ENCODE data around the gene RNU7-1. TPM values are rescaled to one million over a fixed set of nuclear protein-coding genes. Genes with fewer than 3 reads are reported as not detected.
"Not testable (repeated sequence)": the region's sequence is repeated elsewhere in the genome, so short reads cannot be mapped to it uniquely, and the experiment has no call there.

The RNU7-1 gene
- total RNA-seq (2014; rRNA removed; shearing (Covaris generic)), result not detected in 2 replicates

GRCh38 chr12:6943722-6944380 lies at the start of gene RNU7-1, which contains the start of gene C12orf57:
Gene RNU7-1, plus strand, starts transcription at chr12:6943816.
Gene C12orf57, plus strand, starts transcription at chr12:6944022. Its CDS starts 100 bp downstream, at chr12:6944122.
- peak; percentile 95 for DNase-seq (ENCODE audit: low read depth)

- DNase-seq (ENCODE audit: low read depth), result no peak
These were observed 49.3 kb upstream of the RNU7-1 start for GRCh38 chr12:6894321-6894720.

GRCh38 chr12:6896846-6897435 lies 46.7 kb upstream of the RNU7-1 start:
- no peak for DNase-seq (ENCODE audit: low read depth)

- no peak for DNase-seq (ENCODE audit: low read depth)
These were observed 44.2 kb upstream of the RNU7-1 start for GRCh38 chr12:6899427-6899826.

DNA sequence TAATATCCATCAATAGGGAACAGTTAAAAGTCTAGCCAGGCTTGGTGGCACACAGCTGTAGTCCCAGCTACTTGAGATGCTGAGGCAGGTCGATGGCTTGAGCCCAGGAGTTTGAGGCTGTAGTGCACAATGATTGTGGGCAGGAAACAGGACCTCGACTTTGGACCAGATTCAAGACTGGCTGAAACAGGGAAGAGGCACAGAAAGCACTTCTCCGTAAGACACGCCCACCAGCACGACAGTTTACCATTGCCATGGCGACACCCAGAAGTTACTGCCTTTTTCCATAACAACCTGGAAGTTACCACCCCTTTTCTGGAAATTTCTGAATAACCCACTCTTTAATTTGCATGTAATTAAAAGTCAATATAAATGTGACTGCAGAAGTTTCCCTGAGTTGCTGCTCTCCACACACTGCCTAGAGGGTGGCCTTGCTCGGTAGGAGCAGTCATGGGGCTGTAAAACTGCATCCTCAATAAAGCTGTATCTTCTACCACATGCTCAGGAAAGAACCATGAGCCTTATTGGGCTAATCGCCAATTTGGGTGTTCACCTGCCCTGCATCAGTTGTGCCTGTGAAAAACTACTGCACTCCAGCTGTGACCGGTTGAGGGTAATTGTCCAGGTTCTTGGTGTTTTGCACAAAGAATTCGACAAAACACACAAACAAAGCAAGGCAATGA lies 43.6 kb upstream of the RNU7-1 start:
- DNase-seq (ENCODE audit: low read depth), result peak; percentile 48

DNA sequence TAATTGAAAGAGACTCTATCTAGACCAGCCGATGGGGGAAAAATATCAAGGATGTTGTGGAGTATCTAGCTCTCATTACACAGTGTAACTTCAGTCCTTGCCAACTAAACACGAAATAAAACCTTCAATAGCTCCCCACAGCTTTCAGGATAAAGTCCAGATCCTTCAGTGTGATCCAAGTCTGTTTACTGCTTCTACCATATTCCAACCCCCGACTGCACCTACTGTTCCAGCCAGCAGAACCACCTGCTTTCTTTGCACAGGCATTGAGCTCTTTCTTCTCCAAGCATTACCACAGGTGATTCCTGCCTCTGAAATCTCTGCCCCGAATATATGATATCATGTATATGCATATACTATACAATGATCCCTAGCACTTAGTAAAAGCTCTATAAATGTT lies 41.2 kb upstream of the RNU7-1 start:
- no peak for DNase-seq (ENCODE audit: low read depth)

GRCh38 chr12:6903722-6904121 lies 39.9 kb upstream of the RNU7-1 start:
- no peak for DNase-seq (ENCODE audit: low read depth)

GRCh38 chr12:6904280-6905276 lies 39.0 kb upstream of the RNU7-1 start, which contains the start of gene LRRC23:
Gene LRRC23, plus strand, starts transcription at chr12:6904822. Its CDS starts 812 bp downstream, at chr12:6905634.
- peak; percentile 92 for DNase-seq (ENCODE audit: low read depth)

DNA sequence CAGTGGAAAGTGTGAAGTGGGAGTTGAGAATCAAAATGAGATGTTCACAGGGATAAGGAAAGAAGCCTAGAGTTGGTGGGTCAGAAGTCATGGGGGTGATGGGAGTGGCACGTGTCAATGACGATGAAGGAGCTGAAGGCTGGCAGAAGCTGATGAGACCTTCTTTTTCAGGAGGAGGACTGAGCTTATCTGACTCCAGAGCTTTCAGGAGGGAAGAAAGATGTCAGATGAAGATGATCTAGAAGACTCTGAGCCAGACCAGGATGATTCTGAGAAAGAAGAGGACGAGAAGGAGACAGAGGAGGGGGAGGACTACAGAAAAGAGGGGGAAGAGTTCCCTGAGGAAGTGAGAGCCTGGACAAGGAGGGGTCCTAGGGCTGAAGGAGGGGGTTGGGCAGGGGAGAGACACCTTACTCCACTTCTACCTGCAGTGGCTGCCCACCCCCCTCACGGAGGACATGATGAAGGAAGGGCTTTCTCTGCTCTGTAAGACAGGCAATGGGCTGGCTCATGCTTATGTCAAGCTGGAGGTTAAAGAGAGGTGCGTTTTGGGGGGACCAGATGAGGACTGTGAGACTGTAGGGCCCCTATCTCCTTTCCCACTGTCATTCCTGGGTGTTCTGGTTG lies 38.1 kb upstream of the RNU7-1 start:
- DNase-seq (ENCODE audit: low read depth), result no peak

GRCh38 chr12:6908141-6908540 lies 35.5 kb upstream of the RNU7-1 start:
- DNase-seq (ENCODE audit: low read depth), result not testable (repeated sequence)

DNA sequence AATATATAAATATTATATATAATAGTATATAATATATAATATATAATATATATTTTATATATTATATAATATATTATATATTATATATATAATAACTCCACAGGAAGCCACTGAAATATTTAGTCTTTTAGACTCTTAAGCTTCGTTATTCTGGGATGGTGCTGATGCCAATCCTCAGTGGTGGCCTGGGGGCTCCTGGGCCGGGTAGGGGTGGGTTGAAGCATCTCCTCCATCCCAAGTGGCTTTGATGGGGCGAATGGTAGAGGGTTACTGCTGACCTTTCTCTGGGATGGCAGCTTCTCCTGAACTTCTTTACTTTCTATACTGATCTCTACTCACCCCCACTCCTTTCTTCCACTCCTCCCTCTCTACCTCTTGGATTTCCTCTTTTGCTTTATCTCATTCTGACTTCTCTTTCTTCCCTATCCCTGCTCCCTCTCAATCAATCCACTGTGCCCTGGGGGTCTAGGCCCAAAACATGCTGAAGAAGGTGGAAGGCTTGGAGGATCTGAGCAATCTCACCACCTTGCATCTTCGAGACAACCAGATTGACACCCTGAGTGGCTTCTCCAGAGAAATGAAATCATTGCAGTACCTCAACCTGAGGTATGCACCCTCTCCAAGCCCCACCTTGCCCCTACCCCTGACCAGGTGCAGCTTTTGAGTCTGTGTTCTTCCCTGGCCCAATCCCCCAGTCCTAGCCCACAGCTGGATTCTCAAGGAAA lies 34.0 kb upstream of the RNU7-1 start:
- DNase-seq (ENCODE audit: low read depth), result no peak

- DNase-seq (ENCODE audit: low read depth), result no peak
These were observed 31.3 kb upstream of the RNU7-1 start for GRCh38 chr12:6912164-6912935.

DNA sequence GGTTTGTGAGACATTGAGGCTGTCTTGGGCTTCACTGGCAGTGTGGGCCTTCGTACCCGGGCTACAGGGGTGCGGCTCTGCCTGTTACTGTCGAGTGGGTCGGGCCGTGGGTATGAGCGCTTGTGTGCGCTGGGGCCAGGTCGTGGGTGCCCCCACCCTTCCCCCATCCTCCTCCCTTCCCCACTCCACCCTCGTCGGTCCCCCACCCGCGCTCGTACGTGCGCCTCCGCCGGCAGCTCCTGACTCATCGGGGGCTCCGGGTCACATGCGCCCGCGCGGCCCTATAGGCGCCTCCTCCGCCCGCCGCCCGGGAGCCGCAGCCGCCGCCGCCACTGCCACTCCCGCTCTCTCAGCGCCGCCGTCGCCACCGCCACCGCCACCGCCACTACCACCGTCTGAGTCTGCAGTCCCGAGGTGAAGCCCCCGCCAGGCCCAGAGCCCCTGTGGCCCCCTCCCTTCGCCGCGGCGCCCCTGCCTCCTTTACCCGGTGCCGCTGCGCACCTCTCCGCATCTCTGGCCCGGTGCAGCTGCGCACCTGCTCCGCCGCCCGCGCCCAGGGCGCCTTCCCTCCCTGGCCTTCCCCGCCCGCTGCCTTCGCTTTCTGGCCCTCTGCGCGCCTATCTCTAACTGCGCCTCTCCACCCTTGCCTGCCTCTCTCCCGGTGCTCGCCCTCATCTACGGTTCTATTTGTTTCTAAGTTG lies 29.2 kb upstream of the RNU7-1 start, which contains the start of gene ENO2:
TSS of gene ENO2 (plus strand) at position 335 of the 701 bp plus-strand sequence. CDS start 1,253 bp downstream, outside the sequence.
- peak; percentile 72 for DNase-seq (ENCODE audit: low read depth)

DNA sequence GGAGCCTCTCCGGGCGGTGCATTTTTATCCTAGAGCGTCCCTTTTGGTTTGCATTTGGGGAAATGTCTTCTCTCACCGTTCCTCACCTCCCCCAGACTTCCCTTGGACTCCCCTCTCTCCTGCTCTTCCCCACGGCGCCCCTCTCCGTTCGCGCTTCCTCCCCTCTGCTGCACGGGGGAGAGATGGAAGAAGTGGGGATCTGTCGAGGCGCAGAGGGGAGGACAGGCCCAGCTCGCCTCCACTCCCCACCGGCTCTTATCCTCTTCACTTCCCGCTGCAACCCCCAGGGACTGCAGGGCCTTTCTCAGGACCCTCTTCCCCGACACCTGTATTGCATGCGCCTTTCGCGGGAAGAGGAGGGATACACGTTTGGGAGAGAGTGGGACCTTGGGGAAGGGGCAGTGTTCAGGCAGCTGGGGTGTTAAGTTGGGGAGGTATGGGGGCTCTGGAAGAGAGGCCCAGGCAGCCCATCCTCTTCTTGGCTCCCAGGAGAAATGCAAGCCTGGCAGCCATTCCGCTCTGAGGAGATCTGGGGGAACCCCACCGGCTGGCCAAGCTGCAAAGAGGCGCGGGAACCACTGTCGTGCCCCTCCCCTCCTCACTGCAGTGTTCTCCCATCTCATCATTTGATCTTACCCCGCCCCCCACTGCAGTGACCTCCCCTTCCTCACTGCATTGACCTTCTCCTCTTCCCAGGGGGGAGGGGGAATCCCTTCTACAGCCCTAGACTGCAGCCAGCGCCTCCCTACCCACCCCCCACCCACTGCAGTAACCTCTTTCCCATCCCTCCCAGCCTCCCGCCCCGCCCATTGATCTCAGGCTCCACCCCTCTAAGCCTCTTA lies 28.4 kb upstream of the RNU7-1 start:
- peak; percentile 41 for DNase-seq (ENCODE audit: low read depth)

DNA sequence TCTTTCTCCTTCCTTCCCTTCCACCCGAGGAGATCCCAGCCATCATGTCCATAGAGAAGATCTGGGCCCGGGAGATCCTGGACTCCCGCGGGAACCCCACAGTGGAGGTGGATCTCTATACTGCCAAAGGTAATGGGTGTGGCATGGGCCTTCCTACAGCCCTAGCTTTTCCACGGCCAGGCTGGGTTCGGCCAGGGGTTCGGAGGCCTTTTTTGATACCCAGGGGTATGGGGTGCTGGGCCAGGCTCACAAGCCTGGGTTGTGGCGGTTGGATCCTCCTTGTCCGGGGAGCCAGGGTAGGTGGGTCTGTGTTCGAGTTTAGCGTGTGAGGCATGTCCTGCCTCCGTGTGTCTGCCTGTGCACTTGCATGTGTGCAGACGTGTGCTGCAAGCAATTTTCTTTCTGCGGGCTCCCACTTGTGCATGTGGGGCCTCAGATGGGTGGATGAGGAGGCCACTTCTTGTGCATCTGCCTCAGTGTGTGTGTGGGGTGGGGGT lies 27.8 kb upstream of the RNU7-1 start:
- no peak for DNase-seq (ENCODE audit: low read depth)

DNA sequence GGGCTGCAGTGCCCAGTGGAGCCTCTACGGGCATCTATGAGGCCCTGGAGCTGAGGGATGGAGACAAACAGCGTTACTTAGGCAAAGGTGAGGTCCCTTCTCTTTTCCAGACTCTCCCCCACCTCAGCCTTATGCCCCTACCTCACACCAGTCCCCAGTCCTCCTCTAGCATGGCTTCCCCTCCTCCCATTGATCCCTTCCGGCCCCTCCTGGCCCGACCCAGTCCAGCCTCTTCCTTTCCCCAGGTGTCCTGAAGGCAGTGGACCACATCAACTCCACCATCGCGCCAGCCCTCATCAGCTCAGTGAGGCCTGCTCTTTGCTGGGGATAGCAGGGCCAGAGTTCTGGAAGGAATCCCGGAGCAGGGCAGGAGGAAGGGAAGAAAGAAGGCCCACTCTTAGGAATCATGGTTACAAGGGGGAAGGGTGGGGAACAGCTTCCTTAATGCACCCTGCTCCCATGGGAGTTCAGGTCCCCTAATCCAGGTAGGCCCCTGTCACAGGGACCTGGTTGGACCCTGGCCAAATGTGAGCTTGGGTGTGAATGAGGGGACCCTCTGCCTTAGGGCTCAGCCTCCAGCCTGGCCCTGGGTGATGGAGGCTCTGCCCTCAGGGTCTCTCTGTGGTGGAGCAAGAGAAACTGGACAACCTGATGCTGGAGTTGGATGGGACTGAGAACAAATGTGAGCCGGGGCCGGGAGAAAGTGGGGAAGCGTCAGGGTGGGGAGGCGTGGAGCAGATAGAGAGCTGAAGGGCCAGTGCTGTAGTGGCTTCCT lies 27.0 kb upstream of the RNU7-1 start:
- DNase-seq (ENCODE audit: low read depth), result no peak

Measured in RPMI7951 (cell line).